Liver (tissue), 3 donors: Measurements from ENCODE around the gene GATA3.

Experiments used
- ATF3 ChIP-seq: IDR thresholded peaks from 2 replicates; pipeline ENCODE4 v1.6.1; 2016; ENCODE audit warnings: antibody characterized with exemption
- CTCF ChIP-seq: fragments of 150-350 bp; IDR thresholded peaks from 2 replicates; pipeline ENCODE4 v1.5.1; 2017; ENCODE audit warnings: improper control_type of control experiment, low read depth, low read length; ENCODE audit not compliant: missing input control
- FOXA1 ChIP-seq: IDR thresholded peaks from 2 replicates; pipeline ENCODE4 v1.6.1; 2016; ENCODE audit warnings: antibody characterized with exemption
- FOXA2 ChIP-seq: IDR thresholded peaks from 2 replicates; pipeline ENCODE4 v1.6.1; 2016; ENCODE audit warnings: antibody characterized with exemption
- GABPA ChIP-seq, 2 donors: IDR thresholded peaks in 1 of 2; conservative IDR thresholded peaks in 1 of 2; 2 replicates each; pipeline ENCODE4 v1.6.1; 2016; ENCODE audit warnings: antibody characterized with exemption in 2 of 2, mild to moderate bottlenecking in 1 of 2, moderate library complexity in 1 of 2
- JUND ChIP-seq, 2 donors: IDR thresholded peaks; 2 replicates each; pipeline ENCODE4 v1.6.1; 2016; ENCODE audit warnings: antibody characterized with exemption in 2 of 2
- MAX ChIP-seq: IDR thresholded peaks from 2 replicates; pipeline ENCODE4 v1.6.1; 2016; ENCODE audit warnings: antibody characterized with exemption
- RAD21 ChIP-seq, 2 donors: IDR thresholded peaks; 2 replicates each; pipeline ENCODE4 v1.6.1; 2016; ENCODE audit warnings: antibody characterized with exemption in 2 of 2, mild to moderate bottlenecking in 2 of 2
- REST ChIP-seq: IDR thresholded peaks from 2 replicates; pipeline ENCODE4 v1.6.1; 2016; ENCODE audit warnings: antibody characterized with exemption, mild to moderate bottlenecking
- SP1 ChIP-seq: IDR thresholded peaks from 2 replicates; pipeline ENCODE4 v1.6.1; 2018; ENCODE audit warnings: antibody characterized with exemption, mild to moderate bottlenecking
- TAF1 ChIP-seq: conservative IDR thresholded peaks from 2 replicates; pipeline ENCODE4 v1.6.1; 2016; ENCODE audit warnings: antibody characterized with exemption, mild to moderate bottlenecking
- donor health status: healthy.
- donor health status: healthy.

GRCh38 chr10:8066124-8066523 lies 11.6 kb downstream of the GATA3 start:
- TF ChIP-seq SP1 (no peak), REST (no peak), CTCF (no peak), FOXA2 (no peak), FOXA1 (no peak), ATF3 (no peak), RAD21 (IDR thresholded peaks at IDR 0.05) (no peak), GABPA (IDR thresholded peaks at IDR 0.05 in 1 of 2, conservative IDR thresholded peaks at IDR 0.05 in 1 of 2) (no peak), JUND (IDR thresholded peaks at IDR 0.05) (no peak), TAF1 (no peak), MAX (no peak)
